PC-9 (cell line): ENCODE data around the gene CBX8. TPM values are rescaled to one million over a fixed set of nuclear protein-coding genes. Genes with fewer than 3 reads are reported as not detected.

Source experiments
- BruUV-seq: library from RNA; stranded (reverse); fragments of 400-500 nt; replicated peaks from 2 replicates; lab custom pipeline; 2021; lab: Mats Ljungman, UMichigan
- CTCF ChIA-PET: fragments of 300-600 bp; sonication (Branson Sonifier 250); formaldehyde crosslinking; loops from one replicate; lab custom pipeline; 2022; ENCODE audit warnings: antibody characterized with exemption; lab: Charles Lee
- POLR2A ChIA-PET: fragments of 300-600 bp; sonication (Branson Sonifier 250); formaldehyde crosslinking; loops from one replicate; lab custom pipeline; 2022; ENCODE audit warnings: antibody characterized with exemption; ENCODE audit not compliant: unreplicated experiment; lab: Charles Lee
- DNase-seq, 2 experiments: peaks; one replicate each; pipeline versions ENCODE4 v3.0.0 to v3.0.0-alpha.2; 2015 to 2022; ENCODE audit warnings: mixed read lengths in 1 of 2
- H2AFZ ChIP-seq: fragments of 200-600 bp; sonication (generic); 2 replicates; pipeline ENCODE4 v1.8.1; 2017; ENCODE audit warnings: antibody characterized with exemption
- H3F3A ChIP-seq: fragments of 200-600 bp; sonication (generic); 2 replicates; pipeline ENCODE4 v1.8.1; 2017; ENCODE audit warnings: antibody characterized with exemption, mild to moderate bottlenecking, low read depth; ENCODE audit not compliant: insufficient read depth
- H3K27ac ChIP-seq: fragments of 200-600 bp; sonication (generic); 2 replicates; pipeline ENCODE4 v1.6.1; 2016; ENCODE audit warnings: mixed run types
- H3K27me3 ChIP-seq: fragments of 200-600 bp; sonication (generic); 2 replicates; pipeline ENCODE4 v1.6.1; 2016; ENCODE audit warnings: low read depth, mixed run types; ENCODE audit not compliant: insufficient read depth
- H3K36me3 ChIP-seq: fragments of 200-600 bp; sonication (generic); 2 replicates; pipeline ENCODE4 v1.6.1; 2016; ENCODE audit warnings: low read depth, mixed run types
- H3K4me1 ChIP-seq: fragments of 200-600 bp; sonication (generic); replicated peaks from 2 replicates; pipeline ENCODE4 v1.6.1; 2016; ENCODE audit warnings: mixed run types; ENCODE audit not compliant: insufficient read depth
- H3K4me2 ChIP-seq: fragments of 200-600 bp; sonication (generic); 2 replicates; pipeline ENCODE4 v1.6.1; 2017; ENCODE audit warnings: mixed run types
- H3K4me3 ChIP-seq: fragments of 200-600 bp; sonication (generic); 2 replicates; pipeline ENCODE4 v1.6.1; 2016; ENCODE audit warnings: mixed run types
- H3K79me2 ChIP-seq: fragments of 200-600 bp; sonication (generic); 2 replicates; pipeline ENCODE4 v1.6.1; 2017; ENCODE audit warnings: low read depth, mixed run types
- H3K9me2 ChIP-seq: fragments of 200-600 bp; sonication (generic); 2 replicates; pipeline ENCODE4 v1.8.1; 2017; ENCODE audit warnings: mild to moderate bottlenecking; ENCODE audit not compliant: insufficient read depth
- H3K9me3 ChIP-seq: fragments of 200-600 bp; sonication (generic); 2 replicates; pipeline ENCODE4 v1.8.1; 2016; ENCODE audit warnings: low read depth; ENCODE audit not compliant: insufficient read depth
- H4K20me1 ChIP-seq: fragments of 200-600 bp; sonication (generic); 2 replicates; pipeline ENCODE4 v1.8.1; 2017; ENCODE audit not compliant: insufficient read depth
- CTCF ChIP-seq: fragments of 200-600 bp; sonication (generic); conservative IDR thresholded peaks from 2 replicates; pipeline ENCODE4 v1.6.1; 2017; ENCODE audit warnings: mixed run types, antibody characterized with exemption, mild to moderate bottlenecking, moderate library complexity
- EZH2 ChIP-seq: fragments of 200-600 bp; sonication (generic); IDR thresholded peaks from 2 replicates; pipeline ENCODE4 v1.8.0; 2017; ENCODE audit warnings: antibody characterized with exemption, low read depth
- intact Hi-C: fragments of 100-400 bp; cut with micrococcal nuclease; formaldehyde crosslinking; loops from one replicate; pipeline ENCODE4 v1.10.0; 2022; ENCODE audit not compliant: unreplicated experiment
- total RNA-seq: library from RNA; stranded (reverse); gene quantifications from 2 replicates; pipeline ENCODE4 v1.2.3, GENCODE V29; 2021

Gene CBX8
- total RNA-seq, 1 experiment from 2014 or later = 14.2 TPM

GRCh38 chr17:79826204-79826680, 29.4 kb upstream of the CBX8 start:
- H3K27me3 ChIP-seq = no peaks in the 10 kb centered on the region
- H3K27ac ChIP-seq = no peak overlapping the region
- H3K9me3 ChIP-seq = no peaks in the 10 kb centered on the region
- H3K4me3 ChIP-seq = no peak overlapping the region
- ChIA-PET POLR2A (no interaction called here), CTCF (no interaction called here)
- no peaks in the 10 kb centered on the region for H3K9me2 ChIP-seq
- no peaks in the 10 kb centered on the region for H4K20me1 ChIP-seq
- intact Hi-C loops = no loop called here
- peaks cover 5% of the 10 kb centered on the region for H3K79me2 ChIP-seq
- peaks cover 7% of the 10 kb centered on the region for H3K4me1 ChIP-seq
- no peaks in the 10 kb centered on the region for H3K36me3 ChIP-seq
- no TSS peak for BruUV-seq
- TF ChIP-seq EZH2 (no peak), CTCF (no peak)
- H3F3A ChIP-seq = peaks cover 10% of the 10 kb centered on the region; the same call in 1 of the 2 replicates
- H2AFZ ChIP-seq = no peak overlapping the region
- no peak overlapping the region for H3K4me2 ChIP-seq
- DNase-seq = no peak

- peaks cover 8% of the 10 kb centered on the region; the same call in 1 of the 2 replicates for H3F3A ChIP-seq
- H3K36me3 ChIP-seq = no peaks in the 10 kb centered on the region
- no peak for TF ChIP-seq CTCF
- no peak for TF ChIP-seq EZH2
- no peak overlapping the region for H3K27ac ChIP-seq
- ChIA-PET CTCF (no interaction called here), POLR2A (no interaction called here)
- intact Hi-C loops = no loop called here
- H3K9me3 ChIP-seq = no peaks in the 10 kb centered on the region
- no peaks in the 10 kb centered on the region for H3K27me3 ChIP-seq
- DNase-seq = no peak
- H3K9me2 ChIP-seq = no peaks in the 10 kb centered on the region
- no peaks in the 10 kb centered on the region for H4K20me1 ChIP-seq
- H3K4me3 ChIP-seq = no peak overlapping the region
- no peaks in the 10 kb centered on the region for H3K79me2 ChIP-seq
- H2AFZ ChIP-seq = no peak overlapping the region
- H3K4me2 ChIP-seq = no peak overlapping the region
- peaks cover under 1% of the 10 kb centered on the region for H3K4me1 ChIP-seq
- no TSS peak for BruUV-seq
Measured at GRCh38 chr17:79825580-79825921, 28.7 kb upstream of the CBX8 start.

GRCh38 chr17:79824893-79825579, 28.2 kb upstream of the CBX8 start:
- H3K4me3 ChIP-seq = no peak overlapping the region
- no peaks in the 10 kb centered on the region for H4K20me1 ChIP-seq
- no peaks in the 10 kb centered on the region for H3K9me2 ChIP-seq
- no peak overlapping the region for H3K4me2 ChIP-seq
- H3K27me3 ChIP-seq = no peaks in the 10 kb centered on the region
- peaks cover 8% of the 10 kb centered on the region; the same call in 1 of the 2 replicates for H3F3A ChIP-seq
- H3K27ac ChIP-seq = no peak overlapping the region
- POLR2A ChIA-PET = no interaction called here
- no peak for TF ChIP-seq EZH2
- TF ChIP-seq CTCF = no peak
- no peaks in the 10 kb centered on the region; the same call in 1 of the 2 replicates for H3K4me1 ChIP-seq
- CTCF ChIA-PET = no interaction called here
- BruUV-seq = no TSS peak
- no peaks in the 10 kb centered on the region for H3K9me3 ChIP-seq
- intact Hi-C loops = no loop called here
- H2AFZ ChIP-seq = no peak overlapping the region
- no peaks in the 10 kb centered on the region for H3K36me3 ChIP-seq
- DNase-seq = no peak
- no peaks in the 10 kb centered on the region for H3K79me2 ChIP-seq
